Purkinje cell (primary cell): Measurements from ENCODE around the gene AKR1C2. TPM values are rescaled to one million over a fixed set of nuclear protein-coding genes. Genes with fewer than 3 reads are reported as not detected.

Experiments used
- polyA plus RNA-seq: library from polyadenylated mRNA; unstranded; fragments of >200 nt; fragmentation: Nextera tagmentation; gene quantifications from 2 replicates; pipeline ENCODE4 v1.2.1, GENCODE V29; 2014

AKR1C2 gene
- 14.1 and 29.0 TPM in 2 replicates for polyA plus RNA-seq

DNA sequence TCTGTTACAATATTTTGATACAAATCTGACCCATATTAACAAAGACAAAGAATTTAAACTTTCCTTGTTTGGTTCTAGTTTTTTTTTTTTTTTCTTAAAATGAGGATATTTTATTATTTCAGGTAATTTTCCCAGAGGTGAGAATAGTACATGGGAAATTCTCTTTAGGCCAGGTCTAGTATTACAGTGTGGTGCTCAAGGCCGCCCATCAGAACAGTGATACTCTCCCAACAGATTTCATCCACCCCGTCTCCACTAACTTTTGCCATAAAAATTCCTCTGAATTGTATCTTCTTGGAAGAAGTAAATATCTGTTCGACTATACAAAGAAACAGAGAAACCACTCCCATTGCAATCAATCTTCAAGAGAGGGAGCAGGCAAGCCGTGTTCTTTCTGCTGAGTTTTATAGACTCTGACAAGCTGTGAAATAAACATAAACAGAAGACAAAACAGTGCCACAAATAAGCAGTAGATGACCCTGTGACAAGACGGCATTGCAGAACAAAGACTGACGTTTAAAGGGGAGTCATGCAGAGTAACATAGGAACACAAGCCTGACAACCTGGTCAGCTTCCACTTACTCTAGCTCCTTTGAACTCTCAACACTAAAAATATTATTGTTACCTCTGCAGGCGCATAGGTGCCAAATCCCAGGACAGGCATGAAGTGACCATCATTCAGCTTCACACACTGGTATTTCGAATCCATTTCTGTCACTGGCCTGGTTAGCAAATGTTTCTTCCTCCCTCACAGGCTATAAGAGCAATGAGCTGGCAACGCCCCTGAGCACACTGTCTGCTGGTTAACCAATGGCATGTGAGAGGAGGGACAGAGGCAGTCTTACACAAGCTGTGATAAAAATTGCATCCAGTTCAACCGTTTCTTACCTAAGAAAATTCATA is at the start of gene AKR1C2:
TSS of gene AKR1C2 (minus strand) at position 731 of the 903 bp plus-strand sequence. CDS start at position 709, 22 bp downstream.

DNA sequence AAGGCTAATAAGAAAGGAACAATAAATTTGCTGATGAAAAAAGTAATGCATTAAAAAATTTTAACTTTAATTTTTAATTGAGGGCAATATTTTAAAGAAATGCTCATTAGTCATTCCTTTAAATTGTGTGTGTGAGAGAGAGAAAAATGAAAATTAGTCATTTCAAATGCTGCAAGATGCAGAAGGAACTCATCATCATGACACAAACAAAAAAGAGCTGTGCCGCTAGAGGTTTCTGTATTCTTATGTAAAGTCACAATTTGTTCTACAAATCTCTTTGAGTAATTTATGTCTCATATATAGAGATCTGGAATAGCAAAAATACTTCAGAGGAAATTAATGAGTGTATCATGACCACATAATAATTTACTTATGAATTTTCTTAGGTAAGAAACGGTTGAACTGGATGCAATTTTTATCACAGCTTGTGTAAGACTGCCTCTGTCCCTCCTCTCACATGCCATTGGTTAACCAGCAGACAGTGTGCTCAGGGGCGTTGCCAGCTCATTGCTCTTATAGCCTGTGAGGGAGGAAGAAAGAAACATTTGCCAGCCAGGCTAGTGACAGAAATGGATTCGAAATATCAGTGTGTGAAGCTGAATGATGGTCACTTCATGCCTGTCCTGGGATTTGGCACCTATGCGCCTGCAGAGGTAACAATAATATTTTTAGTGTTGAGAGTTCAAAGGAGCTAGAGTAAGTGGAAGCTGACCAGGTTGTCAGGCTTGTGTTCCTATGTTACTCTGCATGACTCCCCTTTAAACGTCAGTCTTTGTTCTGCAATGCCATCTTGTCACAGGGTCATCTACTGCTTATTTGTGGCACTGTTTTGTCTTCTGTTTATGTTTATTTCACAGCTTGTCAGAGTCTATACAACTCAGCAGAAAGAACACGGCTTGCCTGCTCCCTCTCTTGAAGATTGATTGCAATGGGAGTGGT is 40.5 kb downstream of the AKR1C2 start, which contains the start of gene AKR1C1:
TSS of gene AKR1C1 (plus strand) at position 540 of the 939 bp plus-strand sequence. CDS start at position 570, 30 bp downstream.

Other genes with a start within 250 kb of the AKR1C2 start
- 0.91 TPM in 1 of 2 replicates, not detected in the other for gene AKR1E2, start 177.7 kb downstream of the AKR1C2 start, polyA plus RNA-seq
- gene AKR1C1, start 40.4 kb downstream of the AKR1C2 start, polyA plus RNA-seq = 0.85 and 25.5 TPM in 2 replicates
- 5.4 and 8.9 TPM in 2 replicates for gene AKR1C3, start 90.6 kb upstream of the AKR1C2 start, polyA plus RNA-seq
- gene AKR1C8, start 181.3 kb upstream of the AKR1C2 start, polyA plus RNA-seq = not detected in 2 replicates
- not detected in 2 replicates for gene AKR1C4, start 193.0 kb upstream of the AKR1C2 start, polyA plus RNA-seq